Erythroblast (primary cell): ENCODE measurements around the gene LTA.
A peak's percentile ranks its signal among the peaks of the same experiment; 100 is the strongest.

Experiments used
- DNase-seq, 2 experiments: peaks; one replicate each; lab custom pipeline; 2025; lab: John Stamatoyannopoulos, UW
- GATA1 ChIP-seq: IDR thresholded peaks from 2 replicates; pipeline ENCODE4 v1.6.1; 2011; ENCODE audit warnings: low read depth, mild to moderate bottlenecking, control low read depth, low read length, moderate library complexity
- POLR2A ChIP-seq: IDR thresholded peaks from 2 replicates; pipeline ENCODE4 v1.6.1; 2011; ENCODE audit warnings: mild to moderate bottlenecking, low read length

LTA gene

DNA sequence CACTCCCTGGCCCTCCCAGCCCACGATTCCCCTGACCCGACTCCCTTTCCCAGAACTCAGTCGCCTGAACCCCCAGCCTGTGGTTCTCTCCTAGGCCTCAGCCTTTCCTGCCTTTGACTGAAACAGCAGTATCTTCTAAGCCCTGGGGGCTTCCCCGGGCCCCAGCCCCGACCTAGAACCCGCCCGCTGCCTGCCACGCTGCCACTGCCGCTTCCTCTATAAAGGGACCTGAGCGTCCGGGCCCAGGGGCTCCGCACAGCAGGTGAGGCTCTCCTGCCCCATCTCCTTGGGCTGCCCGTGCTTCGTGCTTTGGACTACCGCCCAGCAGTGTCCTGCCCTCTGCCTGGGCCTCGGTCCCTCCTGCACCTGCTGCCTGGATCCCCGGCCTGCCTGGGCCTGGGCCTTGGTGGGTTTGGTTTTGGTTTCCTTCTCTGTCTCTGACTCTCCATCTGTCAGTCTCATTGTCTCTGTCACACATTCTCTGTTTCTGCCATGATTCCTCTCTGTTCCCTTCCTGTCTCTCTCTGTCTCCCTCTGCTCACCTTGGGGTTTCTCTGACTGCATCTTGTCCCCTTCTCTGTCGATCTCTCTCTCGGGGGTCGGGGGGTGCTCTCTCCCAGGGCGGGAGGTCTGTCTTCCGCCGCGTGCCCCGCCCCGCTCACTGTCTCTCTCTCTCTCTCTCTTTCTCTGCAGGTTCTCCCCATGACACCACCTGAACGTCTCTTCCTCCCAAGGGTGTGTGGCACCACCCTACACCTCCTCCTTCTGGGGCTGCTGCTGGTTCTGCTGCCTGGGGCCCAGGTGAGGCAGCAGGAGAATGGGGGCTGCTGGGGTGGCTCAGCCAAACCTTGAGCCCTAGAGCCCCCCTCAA is at the start of gene LTA:
Gene LTA, plus strand, starts transcription at position 249 of the 871 bp plus-strand sequence. Its CDS starts 454 bp downstream, at position 703.
- DNase-seq = no peak
- TF ChIP-seq GATA1 (no peak), POLR2A (no peak)

- peak in 1 of 2 experiments; percentile 53 for DNase-seq
- TF ChIP-seq GATA1 (no peak), POLR2A (no peak)
Observed at GRCh38 chr6:31525553-31525931, 46.5 kb upstream of the LTA start.

DNA sequence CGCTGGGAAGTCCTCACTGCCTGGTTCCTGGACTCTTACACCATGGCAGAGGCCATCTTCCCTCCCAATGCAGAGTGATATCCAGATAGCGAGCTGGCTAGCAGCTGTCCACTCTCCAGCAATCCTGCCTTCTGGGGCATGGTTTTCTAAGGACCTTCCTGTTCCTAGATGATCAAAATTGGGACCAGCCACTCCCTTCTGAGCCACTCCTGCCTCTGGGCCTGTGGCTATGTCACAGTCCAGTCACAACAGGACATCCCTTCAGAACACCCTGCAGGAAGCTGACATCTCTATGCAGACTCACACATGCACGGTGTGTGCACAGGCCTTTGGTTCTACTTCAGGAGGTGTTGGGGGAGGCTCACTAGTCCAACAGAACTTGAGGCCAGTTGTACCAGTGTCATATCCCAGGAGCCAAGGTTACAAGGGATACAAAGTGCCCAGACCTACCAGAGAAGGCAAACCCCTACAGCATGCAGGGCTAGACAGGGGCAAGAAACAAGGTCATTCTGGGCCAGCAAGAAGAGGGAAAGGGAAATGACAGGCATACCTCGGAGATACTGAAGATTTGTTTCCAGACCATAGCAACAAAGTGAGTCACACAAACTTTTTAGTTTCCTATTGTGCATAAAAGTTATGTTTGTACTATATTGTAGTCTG is 46.0 kb upstream of the LTA start:
- TF ChIP-seq GATA1 (no peak), POLR2A (no peak)
- peak; percentile 17 to 53 for DNase-seq

GRCh38 chr6:31528307-31528777 is 43.7 kb upstream of the LTA start:
- no peak for DNase-seq
- TF ChIP-seq POLR2A (no peak), GATA1 (no peak)

DNA sequence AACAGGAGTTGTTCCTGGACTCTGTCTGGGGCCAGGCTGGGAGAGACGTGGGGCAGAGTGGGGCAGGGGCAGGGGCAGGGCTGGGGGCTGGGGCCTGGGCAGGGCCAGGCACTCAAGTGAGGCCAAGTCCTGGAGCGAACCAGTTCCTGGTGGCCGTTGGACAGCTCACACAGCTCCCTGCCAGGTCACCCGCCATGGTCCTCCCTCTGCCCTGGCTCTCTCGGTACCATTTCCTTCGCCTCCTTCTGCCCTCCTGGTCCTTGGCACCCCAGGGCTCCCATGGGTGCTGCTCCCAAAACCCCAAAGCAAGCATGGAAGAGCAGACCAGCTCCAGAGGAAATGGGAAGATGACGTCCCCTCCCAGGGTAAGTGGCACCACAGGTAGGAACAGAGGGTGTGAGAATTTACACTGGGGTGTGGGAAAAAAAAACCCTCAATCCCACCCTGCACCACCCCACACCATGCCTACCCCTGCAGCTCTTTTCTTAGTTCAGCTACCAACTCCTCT is 43.2 kb upstream of the LTA start, which contains the start of gene MCCD1:
Gene MCCD1, plus strand, starts transcription at position 142 of the 508 bp plus-strand sequence. Its CDS starts 53 bp downstream, at position 195.
- TF ChIP-seq GATA1 (no peak), POLR2A (no peak)
- no peak for DNase-seq

DNA sequence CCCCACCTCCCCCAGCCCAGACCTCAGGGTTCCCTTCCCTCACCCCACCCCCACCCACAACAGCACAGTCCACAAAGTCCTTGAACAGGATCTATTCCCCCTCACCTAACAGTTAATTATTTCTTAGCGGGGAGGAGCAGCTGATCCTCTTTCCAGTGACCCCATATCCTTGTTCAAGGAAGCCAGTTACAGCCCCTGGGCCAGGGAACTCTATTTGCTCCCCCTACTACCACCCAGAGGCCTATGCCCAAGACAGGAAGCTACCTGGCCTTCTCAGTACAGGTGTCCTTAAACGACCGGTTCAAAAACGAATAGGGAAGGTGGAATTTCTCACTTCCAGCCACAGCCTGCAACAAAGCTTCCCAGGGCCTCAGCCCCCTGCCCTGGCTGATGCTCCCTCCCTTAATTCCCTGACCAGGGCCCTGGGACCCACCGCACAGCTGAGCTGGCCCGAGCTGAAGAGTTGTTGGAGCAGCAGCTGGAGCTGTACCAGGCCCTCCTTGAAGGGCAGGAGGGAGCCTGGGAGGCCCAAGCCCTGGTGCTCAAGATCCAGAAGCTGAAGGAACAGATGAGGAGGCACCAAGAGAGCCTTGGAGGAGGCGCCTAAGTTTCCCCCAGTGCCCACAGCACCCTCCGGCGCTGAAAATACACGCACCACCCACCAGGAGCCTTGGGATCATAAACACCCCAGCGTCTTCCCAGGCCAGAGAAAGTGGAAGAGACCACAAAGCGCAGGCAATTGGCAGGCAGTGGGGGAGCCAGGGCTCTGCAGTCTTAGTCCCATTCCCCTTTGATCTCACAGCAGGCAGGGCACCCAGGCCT is 42.5 kb upstream of the LTA start:
- DNase-seq = no peak
- TF ChIP-seq POLR2A (peak; percentile 35), GATA1 (no peak)

DNA sequence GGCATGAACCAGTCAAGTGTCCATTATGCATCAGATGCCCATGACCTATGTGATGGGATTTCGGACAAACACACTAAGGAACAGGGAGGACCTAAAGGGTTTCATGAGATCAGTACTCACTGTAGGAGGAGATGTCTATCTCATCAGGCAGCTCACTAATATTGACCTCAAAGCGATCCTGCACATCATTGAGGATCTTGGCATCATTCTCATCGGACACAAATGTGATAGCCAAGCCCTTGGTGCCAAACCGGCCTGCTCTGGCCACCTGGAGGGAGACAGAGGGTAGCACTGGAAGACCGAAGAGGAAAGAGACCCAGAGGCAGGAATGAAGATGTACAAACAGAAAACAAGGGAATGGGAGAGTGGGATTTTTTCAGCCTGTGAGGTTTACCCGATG is 41.4 kb upstream of the LTA start:
- DNase-seq = no peak
- TF ChIP-seq POLR2A (no peak), GATA1 (no peak)

- DNase-seq = no peak
- no peak for TF ChIP-seq POLR2A
- TF ChIP-seq GATA1 = no peak
Observed at GRCh38 chr6:31531162-31531561, 40.9 kb upstream of the LTA start.

DNA sequence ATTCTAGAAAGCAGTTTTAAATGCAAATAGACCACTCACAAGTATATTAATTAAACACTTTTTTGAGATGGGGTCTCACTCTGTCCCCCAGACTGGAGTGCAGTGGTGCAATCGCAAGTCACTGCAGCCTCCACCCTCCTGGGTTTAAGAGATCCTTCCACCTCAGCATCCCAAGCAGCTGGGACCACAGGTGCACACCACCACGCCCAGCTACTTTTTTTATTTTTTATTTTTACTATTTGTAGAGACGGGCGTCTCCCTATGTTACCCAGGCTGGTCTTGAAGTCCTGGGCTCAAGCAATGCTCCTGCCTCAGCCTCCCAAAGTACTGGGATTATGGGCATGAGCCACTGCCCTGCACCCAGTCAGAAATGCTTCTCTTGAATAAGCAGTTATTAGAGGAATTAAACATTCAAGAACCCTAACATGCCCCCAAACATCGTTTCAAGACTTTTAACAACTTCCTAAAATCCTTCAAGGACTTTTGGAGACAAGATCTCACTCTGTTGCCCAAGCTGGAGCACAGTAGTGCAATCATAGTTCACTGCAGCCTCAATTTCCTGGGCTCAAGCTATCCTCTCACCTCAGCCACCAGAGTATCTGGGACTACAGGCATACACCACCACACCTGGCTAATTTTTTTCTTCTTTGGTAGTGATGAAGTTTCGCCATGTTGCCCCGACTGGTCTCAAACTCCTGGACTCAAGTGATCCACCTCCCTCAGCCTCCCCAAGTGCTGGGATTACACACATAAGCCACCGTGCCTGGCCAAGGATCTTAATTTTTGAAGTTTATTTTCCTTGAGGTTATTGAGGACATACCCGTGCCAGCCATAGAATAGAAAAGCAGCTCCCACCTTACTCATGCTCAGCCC is 40.1 kb upstream of the LTA start:
- TF ChIP-seq GATA1 (no peak), POLR2A (no peak)
- DNase-seq = no peak

DNA sequence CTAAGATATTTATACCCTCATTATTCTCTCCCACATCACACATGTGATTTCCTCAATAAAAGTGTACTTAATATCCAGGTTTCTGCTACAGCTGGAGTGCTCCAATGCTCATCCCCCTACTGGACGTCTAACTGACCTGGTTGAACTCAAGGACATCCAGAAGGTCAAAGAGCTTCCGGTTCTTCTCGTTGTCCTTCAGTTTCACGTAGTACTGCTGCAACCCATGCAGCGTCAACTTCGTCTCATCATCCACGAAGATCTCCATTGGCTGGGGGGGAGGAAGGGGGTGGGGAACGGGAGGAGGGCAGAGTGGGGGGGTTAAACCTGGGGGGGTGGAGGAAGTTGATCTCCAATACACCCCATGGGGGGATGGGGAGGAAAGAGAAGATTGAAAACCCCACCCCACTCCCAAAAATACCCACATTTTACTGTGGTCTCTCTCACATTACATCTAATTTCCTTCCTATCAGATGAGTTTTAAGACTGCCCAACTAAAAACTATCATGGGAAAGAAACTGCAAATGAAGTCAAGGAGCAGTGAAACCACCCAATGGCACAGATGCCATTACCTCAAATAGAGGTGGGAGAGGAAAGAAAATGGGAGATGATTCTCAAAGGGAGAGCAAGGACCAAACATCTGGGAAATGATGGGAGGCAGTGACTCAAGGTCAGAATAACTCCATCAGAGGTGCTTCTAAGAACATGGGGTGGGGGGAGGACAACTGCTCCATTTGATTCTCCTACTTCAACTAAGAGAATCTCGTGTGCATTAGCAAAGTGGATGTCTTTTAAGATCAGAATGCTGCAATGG is 39.2 kb upstream of the LTA start:
- DNase-seq = no peak
- peak; percentile 11 for TF ChIP-seq POLR2A
- no peak for TF ChIP-seq GATA1

DNA sequence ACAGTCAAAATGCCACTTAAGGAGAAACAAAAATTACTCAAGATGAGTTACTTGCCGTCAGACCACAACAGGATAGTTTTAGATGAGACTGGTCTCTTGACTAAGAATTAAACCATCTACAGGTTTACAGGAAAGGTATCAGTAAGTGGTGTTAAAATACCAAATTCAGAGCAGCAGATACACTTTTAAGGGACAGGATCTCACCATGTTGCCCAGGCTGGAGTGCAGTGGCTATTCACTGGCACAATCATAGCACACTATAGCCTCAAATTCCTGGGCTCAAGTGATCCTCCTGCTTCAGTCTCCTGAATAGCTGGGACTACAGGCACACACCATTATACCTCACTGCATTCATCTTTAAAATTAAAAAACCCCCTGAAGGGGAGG is 38.6 kb upstream of the LTA start:
- TF ChIP-seq GATA1 (no peak), POLR2A (no peak)

GRCh38 chr6:31534011-31534410 is 38.1 kb upstream of the LTA start:
- TF ChIP-seq POLR2A (no peak), GATA1 (no peak)
- no peak for DNase-seq

More for the DNA sequence above, 38.6 kb upstream of the LTA start:
- no peak for DNase-seq

- no peak for DNase-seq
Observed at GRCh38 chr6:31534521-31535040, 37.5 kb upstream of the LTA start.

More at GRCh38 chr6:31534521-31535040, 37.5 kb upstream of the LTA start:
- TF ChIP-seq POLR2A (no peak), GATA1 (no peak)
